NCI-H2107 treated with DMSO at 0.1 percent for 48 hours (cell line): ENCODE data around the gene XRCC4.

Experiments used
- DNase-seq: peaks from one replicate; lab custom pipeline; 2025; ENCODE audit not compliant: unreplicated experiment; lab: John Stamatoyannopoulos, UW

Gene XRCC4

DNA sequence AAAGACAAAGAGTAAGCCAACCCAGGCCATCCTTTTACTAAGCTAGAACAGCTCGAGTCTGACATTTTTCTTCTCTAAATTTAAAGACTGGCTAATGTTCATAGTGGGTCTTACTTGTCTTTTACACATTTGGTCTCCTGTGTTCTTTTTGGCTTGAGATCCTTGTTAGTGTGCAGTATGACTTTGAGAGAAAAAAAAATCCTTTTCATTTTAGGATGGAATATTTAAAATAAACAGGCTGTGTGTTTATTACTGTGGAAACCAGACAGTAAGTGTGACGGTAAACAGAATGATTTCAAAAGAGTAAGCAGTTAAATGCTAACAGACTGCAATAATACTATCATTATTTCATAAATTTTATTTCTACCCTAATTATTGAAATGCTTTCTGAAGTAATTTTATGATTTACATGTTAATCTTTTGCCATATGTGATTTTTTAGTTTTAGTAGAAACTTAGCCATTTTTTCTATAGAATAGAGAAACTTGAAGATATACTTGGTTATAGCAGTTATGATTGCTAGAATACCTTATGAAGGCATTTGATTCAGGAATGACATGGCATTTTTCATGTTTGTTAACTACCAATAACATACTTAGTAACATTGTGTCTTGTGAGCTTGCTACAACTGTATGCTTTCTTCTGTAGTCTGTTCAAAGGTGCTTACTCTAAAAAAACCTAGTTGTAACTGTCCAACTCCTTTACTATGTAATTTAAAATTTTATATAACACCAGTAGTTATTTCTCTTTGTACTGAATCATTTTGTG, 92.4 kb downstream of the XRCC4 start:
- DNase-seq = no peak

DNA sequence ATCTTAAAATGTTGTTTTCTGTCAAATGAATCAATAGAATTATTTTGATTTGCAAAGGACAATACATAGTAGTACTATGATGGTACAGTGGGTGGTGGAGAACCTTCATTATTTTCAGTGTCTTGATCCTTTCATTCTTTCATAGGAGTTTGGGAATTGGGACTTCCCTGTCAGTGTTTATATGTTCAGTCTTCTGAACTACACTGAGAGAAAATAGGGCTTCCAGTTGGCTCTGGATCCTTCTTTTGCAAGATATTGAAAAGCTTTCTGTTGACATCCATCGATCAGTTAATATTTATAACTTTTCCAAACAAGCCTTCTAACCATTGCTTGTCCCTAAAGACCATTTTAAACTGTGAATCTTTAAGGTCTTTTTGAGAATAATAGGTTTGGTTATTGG, 94.7 kb downstream of the XRCC4 start:
- DNase-seq = no peak

DNA sequence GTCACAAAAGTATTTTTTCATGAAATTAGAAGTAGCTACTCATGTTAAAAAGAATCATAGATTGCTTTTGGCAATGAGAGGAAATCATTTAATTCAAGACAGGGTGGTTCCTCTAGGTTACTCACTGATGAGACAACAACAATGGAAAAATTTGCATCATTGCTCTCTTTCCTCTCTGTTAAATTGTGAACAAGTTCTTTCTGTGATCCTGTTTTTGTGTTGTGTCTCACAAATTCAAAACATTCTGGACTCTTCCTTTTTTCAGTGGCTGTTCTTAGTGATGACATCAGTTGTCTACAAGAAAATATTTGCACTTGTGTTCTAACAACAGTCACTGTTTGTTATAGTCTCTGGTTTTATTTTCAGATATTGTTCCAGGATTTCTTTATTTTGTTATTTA, 95.3 kb downstream of the XRCC4 start:
- no peak for DNase-seq

DNA sequence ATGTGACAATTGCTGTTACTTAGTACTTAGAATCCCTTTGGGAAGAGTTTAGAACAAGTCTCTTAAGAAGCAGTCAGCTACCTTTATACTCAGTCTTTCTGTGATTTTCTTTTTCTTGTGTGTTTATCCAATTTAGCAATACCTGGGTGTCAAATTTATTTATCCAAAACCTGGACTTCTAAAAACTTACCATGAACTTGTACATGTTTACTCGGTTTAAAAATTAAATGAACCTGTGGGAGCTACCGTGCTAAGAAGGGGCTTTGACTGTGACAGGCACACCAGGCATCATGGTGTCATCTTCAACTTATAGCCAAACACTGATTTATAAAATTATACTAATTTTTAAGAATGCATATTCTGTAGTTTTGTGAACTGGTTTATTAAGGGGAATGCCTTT, 96.5 kb downstream of the XRCC4 start:
- no peak for DNase-seq

DNA sequence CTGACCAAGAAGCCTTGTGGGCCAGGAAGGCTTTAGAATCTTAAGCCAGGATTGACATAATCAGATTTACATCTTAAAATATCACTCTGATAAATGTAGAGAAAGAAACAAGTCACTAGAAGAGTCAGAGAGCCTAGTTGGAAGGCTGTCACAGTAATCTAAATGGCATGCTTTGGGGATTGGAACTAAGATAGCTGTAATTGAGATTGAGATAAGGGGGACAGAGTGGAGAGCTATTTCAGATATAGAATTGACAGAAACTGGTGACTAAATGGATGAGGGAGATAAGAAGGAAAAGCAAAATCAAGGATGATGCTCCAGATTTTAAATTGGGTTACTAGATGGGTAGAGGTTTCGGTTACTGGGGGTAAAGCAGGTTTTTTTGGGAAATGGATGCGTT, 100.5 kb downstream of the XRCC4 start:
- no peak for DNase-seq

DNA sequence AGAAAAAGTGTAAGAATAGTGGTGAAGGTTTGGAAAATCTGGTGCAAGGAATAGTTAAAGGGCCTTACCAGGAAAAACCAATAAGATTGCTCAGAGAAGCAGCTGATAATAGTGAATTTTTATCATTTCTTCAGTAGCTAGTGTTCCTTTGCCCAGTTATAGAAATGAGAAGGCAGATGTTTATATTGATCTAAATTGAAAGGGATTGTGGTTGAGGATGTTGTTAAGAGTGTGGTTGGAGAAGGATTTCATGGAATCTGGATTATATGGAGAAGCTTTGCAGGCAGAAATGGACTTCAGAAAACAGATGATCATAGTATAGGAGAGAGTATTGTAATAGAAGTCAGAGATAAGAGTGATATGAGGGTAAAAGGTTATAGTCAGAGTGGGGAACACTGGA, 102.6 kb downstream of the XRCC4 start:
- no peak for DNase-seq

DNA sequence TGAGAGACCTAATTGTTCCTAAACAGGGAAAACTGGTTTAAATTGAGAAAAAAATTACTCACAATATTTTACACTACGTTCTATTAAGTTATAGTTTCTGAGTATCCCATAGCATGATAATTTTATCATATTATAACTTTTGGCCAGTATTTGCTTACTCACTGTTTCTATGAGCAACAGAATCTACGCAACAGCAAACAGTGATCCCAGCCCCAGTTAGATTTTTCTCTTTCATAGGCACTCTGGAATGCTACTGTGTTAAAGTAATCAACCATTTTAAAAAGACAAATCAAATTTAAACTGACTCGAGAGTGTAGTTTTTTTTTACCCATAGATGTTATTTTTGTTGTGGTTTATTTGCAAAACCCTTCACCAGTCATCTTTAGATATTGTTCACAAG, 107.2 kb downstream of the XRCC4 start:
- no peak for DNase-seq

DNA sequence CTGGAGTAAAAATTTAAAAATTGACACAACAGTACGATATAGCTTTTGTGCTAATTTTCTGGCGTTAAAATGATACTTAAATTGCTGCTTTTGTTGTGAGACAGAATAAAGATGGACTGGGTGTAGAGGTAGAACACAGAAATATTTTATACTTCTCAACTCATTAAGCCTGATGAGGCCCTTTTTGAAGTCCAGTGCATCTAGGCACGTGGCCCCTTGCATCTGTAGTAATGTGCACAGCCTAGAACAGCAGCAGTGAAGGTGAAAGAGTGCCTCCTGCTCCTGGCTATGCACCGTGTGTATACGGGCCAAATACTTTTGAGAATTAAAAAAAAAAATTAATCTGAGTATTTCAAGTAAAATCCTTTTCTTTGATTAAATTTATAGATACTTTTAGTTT, 115.6 kb downstream of the XRCC4 start:
- DNase-seq = no peak

DNA sequence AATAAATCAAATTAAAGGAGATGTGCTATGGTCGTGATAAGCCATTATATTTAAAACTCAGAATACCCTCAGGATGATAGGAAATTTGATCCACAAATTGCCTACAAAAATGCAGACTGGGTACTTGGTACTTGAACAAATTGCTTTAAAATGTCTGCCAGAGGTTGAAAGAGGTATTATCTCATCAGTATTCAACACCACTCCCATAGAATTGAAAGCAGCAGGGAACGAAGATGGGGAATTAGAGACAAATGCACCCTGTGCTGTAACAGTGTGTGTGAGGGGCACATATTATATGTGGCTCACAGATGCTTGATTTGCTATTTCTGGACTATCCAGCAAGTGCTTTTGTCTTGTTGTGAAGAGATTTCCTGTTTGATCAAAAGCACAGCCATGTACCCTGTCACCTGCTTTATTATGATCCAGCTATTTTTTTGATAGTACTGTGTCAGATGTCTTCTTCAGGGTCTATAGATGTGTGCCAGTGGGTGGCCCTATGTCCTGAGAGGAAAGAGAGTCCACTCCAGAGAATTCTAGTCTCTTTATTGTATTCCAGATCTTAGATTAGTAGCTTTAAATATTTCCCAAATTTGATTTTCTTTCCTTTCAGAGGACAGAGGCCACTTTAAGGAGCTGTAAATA, 120.1 kb downstream of the XRCC4 start:
- DNase-seq = peak; percentile 20

DNA sequence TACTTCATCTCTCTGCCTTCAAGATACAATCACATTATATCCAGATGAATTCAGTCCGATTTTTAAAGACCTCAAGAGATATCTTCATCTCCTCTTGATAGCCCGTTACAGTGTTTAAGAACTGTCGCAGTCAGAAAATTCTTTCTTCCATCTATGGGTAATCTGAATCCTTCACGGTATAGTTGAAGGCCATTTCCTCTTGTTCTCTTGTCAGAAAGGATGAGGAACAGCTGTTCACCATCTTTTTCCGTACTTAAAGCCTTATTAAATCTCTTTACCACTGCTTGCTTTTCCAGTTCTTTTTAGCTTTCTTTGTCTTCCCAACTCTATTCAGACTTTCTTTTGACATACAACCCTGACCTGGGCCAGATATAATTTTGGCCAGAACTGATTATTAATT, 121.8 kb downstream of the XRCC4 start:
- no peak for DNase-seq

DNA sequence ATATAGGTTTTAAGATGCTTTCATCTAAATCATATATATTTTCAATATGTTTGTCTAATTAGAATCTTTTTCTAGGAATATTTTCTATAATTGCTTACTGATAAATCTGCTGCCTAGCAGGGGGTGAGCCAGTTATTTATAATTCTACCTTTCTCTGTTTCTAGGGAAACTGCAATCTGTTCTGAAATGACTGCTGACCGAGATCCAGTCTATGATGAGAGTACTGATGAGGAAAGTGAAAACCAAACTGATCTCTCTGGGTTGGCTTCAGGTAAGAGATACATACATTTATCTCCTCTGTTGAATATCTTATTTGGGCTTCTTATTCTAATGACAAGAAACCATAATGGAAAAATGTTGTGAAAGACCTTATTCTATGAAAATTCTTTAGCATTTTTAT, 127.3 kb downstream of the XRCC4 start:
- DNase-seq = no peak

DNA sequence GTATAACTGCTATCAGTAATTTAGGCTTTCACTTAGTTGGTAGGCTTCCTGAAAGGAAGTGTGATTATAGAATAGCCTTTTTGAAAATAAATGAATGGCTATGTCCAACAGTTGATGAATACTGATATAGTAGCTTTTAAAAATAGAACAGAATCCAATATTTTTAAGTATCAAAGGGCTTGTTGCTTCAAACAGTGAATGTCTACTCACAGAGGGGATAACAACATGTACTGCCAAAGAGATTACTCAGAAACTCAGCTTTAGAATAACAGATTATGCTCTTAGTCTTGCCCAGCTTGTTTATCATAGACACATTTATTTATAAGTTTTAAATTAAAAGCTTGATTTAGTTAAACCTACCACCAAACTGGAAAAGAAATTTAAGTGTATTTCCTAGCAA, 132.6 kb downstream of the XRCC4 start:
- no peak for DNase-seq

DNA sequence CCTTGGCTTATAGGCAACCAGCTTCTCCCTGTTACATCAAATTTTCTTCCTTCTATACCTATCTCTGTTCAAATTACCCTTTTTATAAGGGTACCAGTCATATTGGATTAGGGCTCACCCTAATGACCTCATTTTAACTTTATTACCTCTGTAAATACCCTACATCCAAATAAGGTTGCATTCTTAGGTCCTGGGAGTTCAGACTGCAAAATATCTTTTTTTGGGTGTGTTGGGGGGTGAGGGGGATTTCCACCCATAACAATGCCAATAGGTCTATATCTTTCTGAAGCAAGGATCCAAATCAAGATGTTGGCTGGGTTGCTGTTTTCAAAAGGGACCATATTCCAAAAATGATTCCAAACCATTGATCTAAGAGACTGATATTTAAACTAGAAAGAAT, 141.7 kb downstream of the XRCC4 start:
- no peak for DNase-seq

DNA sequence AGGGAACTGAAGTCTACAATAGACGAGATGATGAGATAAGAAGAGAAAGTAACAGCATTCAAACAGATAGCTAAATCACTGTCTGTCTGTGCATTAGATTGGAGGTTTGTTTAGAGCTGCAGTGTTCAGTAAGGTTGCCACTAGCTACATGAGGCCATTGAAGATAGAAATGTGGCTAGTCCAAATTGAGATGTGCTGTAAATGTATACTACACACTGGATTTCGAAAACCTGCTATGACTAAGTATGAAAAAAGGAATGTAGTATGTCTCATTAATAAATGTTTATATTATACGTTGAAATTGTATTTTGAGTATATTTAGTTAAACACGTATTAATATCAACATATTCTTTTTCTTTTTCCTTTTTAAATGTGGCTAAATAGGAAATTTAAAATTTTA, 142.1 kb downstream of the XRCC4 start:
- DNase-seq = no peak

DNA sequence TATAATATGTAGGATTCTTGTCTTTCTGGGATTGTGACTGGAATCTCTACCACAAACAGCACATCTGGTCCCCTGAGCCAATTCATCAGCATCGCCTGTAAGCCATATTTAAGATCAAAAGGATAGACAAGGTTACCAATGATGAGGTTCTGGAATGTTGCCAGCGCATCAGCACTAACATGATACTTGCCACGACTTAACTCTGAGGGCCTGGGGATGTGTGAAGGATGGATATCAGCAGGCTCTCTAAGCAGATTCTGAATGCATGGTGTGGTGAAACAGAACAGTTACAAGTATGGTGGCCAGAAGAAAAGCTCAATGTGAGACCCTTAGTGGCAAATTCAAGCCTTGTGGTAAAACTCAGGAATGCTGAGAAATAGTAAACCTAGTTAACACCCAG, 143.0 kb downstream of the XRCC4 start:
- DNase-seq = no peak

DNA sequence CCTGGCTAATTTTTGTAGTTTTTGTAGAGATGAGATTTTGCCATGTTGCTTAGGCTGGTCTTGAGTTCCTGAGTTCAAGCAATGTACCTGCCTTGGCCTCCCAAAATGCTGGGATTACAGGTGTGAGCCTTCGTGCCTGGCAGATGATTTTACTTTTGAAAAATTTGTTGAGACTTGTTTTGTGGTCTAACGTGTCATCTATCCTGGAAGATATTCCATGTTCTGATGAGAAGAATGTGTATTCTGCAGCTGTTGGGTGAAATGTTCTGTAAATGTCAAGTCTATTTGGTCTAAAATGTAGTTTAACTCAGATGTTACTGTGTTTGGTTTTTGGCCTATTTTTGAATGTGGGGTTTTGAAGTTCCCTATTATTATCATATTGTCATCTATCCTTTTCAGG, 145.6 kb downstream of the XRCC4 start:
- no peak for DNase-seq

DNA sequence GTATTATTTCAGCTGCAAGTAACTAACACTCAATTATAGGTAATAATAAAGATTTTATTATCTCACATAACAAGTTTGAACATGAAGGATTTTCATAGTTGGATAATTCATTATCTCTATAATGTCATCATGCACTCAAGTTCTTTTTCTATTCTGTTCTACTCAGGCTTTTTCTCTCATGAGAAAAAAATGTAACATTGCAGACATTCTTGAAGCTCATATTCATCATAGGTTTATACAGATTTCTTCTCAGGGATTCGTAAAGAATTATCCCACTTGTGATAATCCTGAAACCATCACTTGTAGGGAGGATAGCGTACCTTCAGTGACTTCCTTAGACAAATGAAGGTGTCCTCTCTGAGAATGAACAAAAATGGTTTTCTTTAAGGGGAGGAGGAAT, 150.3 kb downstream of the XRCC4 start:
- no peak for DNase-seq

DNA sequence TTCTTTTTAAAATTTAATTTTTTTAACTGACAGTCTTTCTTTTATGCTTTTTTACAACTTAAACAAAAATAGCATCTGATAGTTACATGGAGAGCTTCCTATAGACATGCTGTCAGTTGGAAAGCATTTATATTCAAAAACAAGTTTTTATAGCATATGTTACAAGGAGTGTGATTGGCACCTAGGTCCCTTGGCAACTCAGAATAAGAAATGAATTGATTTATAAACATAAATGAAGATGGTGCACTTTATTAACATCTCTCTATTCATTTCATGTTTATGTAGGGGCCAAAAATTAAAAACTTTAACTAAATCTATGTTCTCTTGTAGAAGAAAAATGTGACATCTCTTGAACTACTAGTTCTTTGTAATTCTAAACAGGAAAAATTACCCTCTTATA, 153.2 kb downstream of the XRCC4 start:
- no peak for DNase-seq

DNA sequence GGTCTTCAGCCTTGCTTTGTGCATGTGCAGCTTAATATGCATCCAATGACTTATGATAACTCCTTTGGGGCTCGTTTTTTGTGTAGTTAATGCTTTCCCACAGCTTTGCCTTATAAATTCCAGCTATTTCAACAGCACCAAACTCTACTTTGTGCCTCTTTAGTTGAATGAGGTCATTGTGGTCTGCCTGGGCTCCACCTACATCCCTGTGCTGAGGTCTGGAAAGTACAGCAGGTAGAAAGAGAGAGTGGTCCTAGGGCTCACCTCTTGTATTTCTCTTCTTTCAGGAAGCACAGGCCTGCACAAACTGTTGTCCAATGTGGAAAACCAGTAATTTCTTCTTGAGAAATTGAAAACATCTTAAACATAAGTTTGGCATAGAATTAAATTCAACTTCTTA, 167.2 kb downstream of the XRCC4 start:
- no peak for DNase-seq

DNA sequence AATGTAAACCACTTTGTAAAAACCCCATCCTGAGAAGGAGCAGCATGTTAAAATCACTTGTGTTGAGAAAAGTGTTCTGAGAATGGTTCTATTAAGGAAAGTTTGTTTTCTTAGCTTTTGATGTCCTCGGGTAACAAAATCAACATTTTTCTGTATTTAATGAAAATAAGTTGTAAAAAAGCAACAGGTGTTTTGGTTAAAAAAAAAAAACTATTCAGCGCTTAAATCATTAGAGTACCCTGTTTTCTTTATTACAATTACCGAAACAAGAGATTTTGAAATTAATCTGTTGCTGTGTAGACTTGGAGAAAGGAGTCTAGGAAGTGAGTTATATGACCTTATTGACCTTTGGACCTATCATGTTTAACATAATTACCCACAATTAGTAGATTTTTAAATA, 167.7 kb downstream of the XRCC4 start:
- no peak for DNase-seq

DNA sequence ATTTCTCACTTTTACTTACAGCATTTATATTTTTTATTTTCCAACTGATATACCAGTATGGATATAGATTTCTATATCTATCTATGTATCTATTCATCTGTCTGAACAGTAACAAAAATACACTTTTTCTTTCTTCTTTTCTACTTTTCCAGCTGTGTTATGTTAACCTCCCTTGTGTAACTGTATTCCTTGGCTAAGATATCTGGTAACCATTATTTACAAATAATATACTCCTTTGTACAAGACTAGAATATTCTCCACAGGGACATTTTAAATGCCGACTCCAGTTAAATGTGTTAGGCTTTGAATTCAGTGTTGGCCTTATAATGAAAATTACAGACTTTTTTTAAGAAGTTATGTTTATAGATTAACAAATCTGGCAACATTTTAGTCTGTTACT, 168.7 kb downstream of the XRCC4 start:
- no peak for DNase-seq

DNA sequence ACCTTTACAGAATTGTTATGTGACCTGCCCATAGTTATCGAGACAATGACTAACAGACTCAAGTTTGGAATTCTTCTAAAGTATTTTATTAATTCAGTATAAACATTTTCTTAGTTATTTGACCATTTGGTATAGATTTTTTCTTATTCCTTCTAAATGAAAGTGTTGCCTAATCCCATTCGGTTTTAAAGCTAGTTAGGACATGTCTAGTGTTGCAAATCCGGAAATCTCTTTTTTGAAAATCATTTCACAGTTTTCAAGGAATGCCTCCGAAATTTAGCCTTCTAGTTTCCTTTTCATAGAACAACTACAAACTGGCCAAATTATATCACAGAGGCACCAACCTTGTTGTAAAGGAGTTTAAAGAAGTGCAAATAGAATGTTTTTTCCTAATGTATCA, 171.8 kb downstream of the XRCC4 start:
- DNase-seq = no peak

DNA sequence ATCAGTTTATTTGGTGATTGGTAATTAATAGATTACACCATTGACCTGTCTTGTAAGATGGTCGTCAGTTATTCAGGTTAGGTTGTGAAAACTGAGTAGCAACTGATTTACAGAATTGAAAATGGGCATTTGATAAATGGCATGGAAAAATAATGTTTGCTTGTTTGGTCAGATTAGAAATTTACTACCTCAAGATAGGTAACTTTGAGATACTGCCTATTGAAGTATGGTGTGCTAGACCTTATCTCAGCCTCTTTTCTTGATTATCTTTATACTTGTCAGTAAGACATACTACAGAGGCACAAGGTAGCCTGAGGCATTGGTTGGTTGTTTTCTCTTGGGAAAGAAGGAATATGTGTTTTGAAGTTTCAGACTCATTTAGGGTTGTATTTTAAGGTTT, 174.5 kb downstream of the XRCC4 start:
- DNase-seq = no peak
